Neural cell (in vitro differentiated cells): Measurements from ENCODE around the gene RNGTT.

Source experiments
- CTCF ChIP-seq: fragments of 450-650 bp; IDR thresholded peaks from 2 replicates; pipeline ENCODE4 v1.5.1; 2014; ENCODE audit warnings: antibody characterized with exemption, mild to moderate bottlenecking, moderate library complexity; ENCODE audit not compliant: poor library complexity, severe bottlenecking
- EP300 ChIP-seq: fragments of 450-650 bp; conservative IDR thresholded peaks from 2 replicates; pipeline ENCODE4 v1.6.1; 2014; ENCODE audit warnings: antibody characterized with exemption, mild to moderate bottlenecking, moderate library complexity; ENCODE audit not compliant: poor library complexity, severe bottlenecking
- EZH2 ChIP-seq: fragments of 200-600, 300-800 bp; shearing (Covaris generic), sonication (generic); IDR thresholded peaks from 2 replicates; pipeline ENCODE4 v1.6.1; 2014; ENCODE audit warnings: antibody characterized with exemption, low read length, borderline replicate concordance, mild to moderate bottlenecking; ENCODE audit not compliant: insufficient read depth, poor library complexity, severe bottlenecking
- POLR2AphosphoS5 ChIP-seq: IDR thresholded peaks from 2 replicates; pipeline ENCODE4 v1.6.1; 2012
- RAD21 ChIP-seq: fragments of 450-650 bp; conservative IDR thresholded peaks from 2 replicates; pipeline ENCODE4 v1.6.1; 2014; ENCODE audit warnings: antibody characterized with exemption, mild to moderate bottlenecking, moderate library complexity
- SMC3 ChIP-seq: fragments of 450-650 bp; conservative IDR thresholded peaks from 2 replicates; pipeline ENCODE4 v1.6.1; 2014; ENCODE audit warnings: antibody characterized with exemption, mild to moderate bottlenecking, moderate library complexity; ENCODE audit not compliant: poor library complexity
- TAF1 ChIP-seq: IDR thresholded peaks from 2 replicates; pipeline ENCODE4 v1.6.1; 2012; ENCODE audit warnings: low read depth

GRCh38 chr6:88985901-88986300, 22.5 kb upstream of the RNGTT start:
- TF ChIP-seq CTCF: no peak
- TF ChIP-seq EZH2: no peak
- no peak for TF ChIP-seq POLR2AphosphoS5
- TF ChIP-seq RAD21: no peak
- no peak for TF ChIP-seq EP300
- no peak for TF ChIP-seq SMC3
- no peak for TF ChIP-seq TAF1
